MM.1S (cell line): ENCODE results near the gene TDRD1.

Experiments used
- DNase-seq: peaks from one replicate; pipeline ENCODE4 v3.0.0-alpha.2; 2015
- H2AFZ ChIP-seq: fragments of 300-600 bp; sonication (generic); 2 replicates; pipeline ENCODE4 v1.6.0; 2016; ENCODE audit warnings: antibody characterized with exemption, low read length
- H3F3A ChIP-seq: fragments of 300-600 bp; sonication (generic); 2 replicates; pipeline ENCODE4 v1.6.1; 2016; ENCODE audit warnings: mild to moderate bottlenecking, antibody characterized with exemption, low read length, moderate library complexity, mixed read lengths; ENCODE audit not compliant: insufficient read depth
- H3K27ac ChIP-seq: fragments of 300-600 bp; sonication (generic); 2 replicates; pipeline ENCODE4 v1.5.1; 2016; ENCODE audit warnings: mild to moderate bottlenecking, low read length
- H3K27me3 ChIP-seq: fragments of 300-600 bp; sonication (generic); replicated peaks from 2 replicates; pipeline ENCODE4 v1.6.0; 2016; ENCODE audit warnings: low read length; ENCODE audit not compliant: insufficient read depth
- H3K36me3 ChIP-seq: fragments of 300-600 bp; sonication (generic); replicated peaks from 2 replicates; pipeline ENCODE4 v1.6.1; 2016; ENCODE audit warnings: mild to moderate bottlenecking, low read length, mixed read lengths; ENCODE audit not compliant: insufficient read depth
- H3K4me1 ChIP-seq: fragments of 300-600 bp; sonication (generic); 2 replicates; pipeline ENCODE4 v1.6.1; 2016; ENCODE audit warnings: low read length, mixed read lengths
- H3K4me2 ChIP-seq: fragments of 300-600 bp; sonication (generic); 2 replicates; pipeline ENCODE4 v1.6.0; 2016; ENCODE audit warnings: low read depth, low read length
- H3K4me3 ChIP-seq: fragments of 300-600 bp; sonication (generic); 2 replicates; pipeline ENCODE4 v1.5.1; 2016; ENCODE audit warnings: low read length, mixed read lengths
- H3K79me2 ChIP-seq: fragments of 300-600 bp; sonication (generic); 2 replicates; pipeline ENCODE4 v1.6.1; 2016; ENCODE audit warnings: mixed run types, low read length, mixed read lengths
- H3K9ac ChIP-seq: fragments of 300-600 bp; sonication (generic); 2 replicates; pipeline ENCODE4 v1.6.1; 2016; ENCODE audit warnings: low read length, mixed read lengths
- H3K9me2 ChIP-seq: fragments of 300-600 bp; sonication (generic); replicated peaks from 2 replicates; pipeline ENCODE4 v1.6.1; 2016; ENCODE audit warnings: mild to moderate bottlenecking, low read length, mixed read lengths; ENCODE audit not compliant: insufficient read depth
- H3K9me3 ChIP-seq: fragments of 300-600 bp; sonication (generic); replicated peaks from 2 replicates; pipeline ENCODE4 v1.6.1; 2016; ENCODE audit warnings: mild to moderate bottlenecking, low read length, mixed read lengths; ENCODE audit not compliant: insufficient read depth
- H4K20me1 ChIP-seq: fragments of 300-600 bp; sonication (generic); 2 replicates; pipeline ENCODE4 v1.6.1; 2016; ENCODE audit warnings: mild to moderate bottlenecking, low read length, moderate library complexity, mixed read lengths; ENCODE audit not compliant: insufficient read depth
- CTCF ChIP-seq: fragments of 300-600 bp; sonication (generic); IDR thresholded peaks from 2 replicates; pipeline ENCODE4 v1.5.1; 2016; ENCODE audit warnings: antibody characterized with exemption, low read length, mixed read lengths
- EZH2 ChIP-seq: fragments of 300-600 bp; sonication (generic); optimal IDR thresholded peaks from 2 replicates; pipeline ENCODE3; 2017; ENCODE audit warnings: low read depth, mild to moderate bottlenecking, antibody characterized with exemption, low read length, mixed read lengths
- EZH2phosphoT487 ChIP-seq: fragments of 300-600 bp; sonication (generic); IDR thresholded peaks from 2 replicates; pipeline ENCODE4 v1.6.1; 2018; ENCODE audit warnings: antibody characterized with exemption, low read length

Gene TDRD1

GRCh38 chr10:114258274-114258840 is 79.2 kb downstream of the TDRD1 start:
- no peaks in the 10 kb centered on the region for H3K36me3 ChIP-seq
- no peak overlapping the region for H3K27ac ChIP-seq
- no peak for DNase-seq
- no peak overlapping the region for H3K4me3 ChIP-seq
- 0 out of 2 replicates have a peak, but pooled peaks cover 4% of the 10 kb centered on the region for H3K4me1 ChIP-seq
- H3K27me3 ChIP-seq = no peaks in the 10 kb centered on the region
- H3K9me3 ChIP-seq = no peaks in the 10 kb centered on the region
- H3K79me2 ChIP-seq = no peaks in the 10 kb centered on the region
- H3K9me2 ChIP-seq = no peaks in the 10 kb centered on the region
- no peaks in the 10 kb centered on the region for H3F3A ChIP-seq
- no peaks in the 10 kb centered on the region for H4K20me1 ChIP-seq
- no peak overlapping the region for H3K4me2 ChIP-seq
- TF ChIP-seq CTCF (no peak), EZH2phosphoT487 (no peak), EZH2 (no peak)
- no peak overlapping the region for H2AFZ ChIP-seq
- H3K9ac ChIP-seq = no peak overlapping the region

GRCh38 chr10:114259824-114260223 is 80.7 kb downstream of the TDRD1 start:
- Histone ChIP-seq H2AFZ (no peak overlapping the region), H3K4me2 (no peak overlapping the region), H3K9me3 (no peaks in the 10 kb centered on the region), H3F3A (no peaks in the 10 kb centered on the region), H3K9me2 (no peaks in the 10 kb centered on the region), H4K20me1 (no peaks in the 10 kb centered on the region), H3K9ac (no peak overlapping the region), H3K27me3 (no peaks in the 10 kb centered on the region), H3K4me3 (no peak overlapping the region), H3K27ac (no peak overlapping the region), H3K36me3 (no peaks in the 10 kb centered on the region), H3K4me1 (0 out of 2 replicates have a peak, but pooled peaks cover 4% of the 10 kb centered on the region), H3K79me2 (no peaks in the 10 kb centered on the region)
- DNase-seq = no peak
- TF ChIP-seq EZH2phosphoT487 = no peak
- no peak for TF ChIP-seq CTCF
- no peak for TF ChIP-seq EZH2

- Histone ChIP-seq H3K36me3 (no peaks in the 10 kb centered on the region), H3K9me2 (no peaks in the 10 kb centered on the region), H3K9me3 (no peaks in the 10 kb centered on the region), H3K27me3 (no peaks in the 10 kb centered on the region), H3K4me2 (no peak overlapping the region), H3K27ac (no peak overlapping the region), H3K9ac (no peak overlapping the region), H4K20me1 (no peaks in the 10 kb centered on the region), H3K79me2 (no peaks in the 10 kb centered on the region), H2AFZ (no peak overlapping the region), H3K4me3 (no peak overlapping the region), H3K4me1 (0 out of 2 replicates have a peak, but pooled peaks cover 4% of the 10 kb centered on the region), H3F3A (no peaks in the 10 kb centered on the region)
- DNase-seq = no peak
- TF ChIP-seq EZH2 = no peak
- TF ChIP-seq CTCF = no peak
- no peak for TF ChIP-seq EZH2phosphoT487
These were observed 81.2 kb downstream of the TDRD1 start for GRCh38 chr10:114260366-114260765.
